H9 (cell line): ENCODE results near the gene SLC12A9. TPM values are rescaled to one million over a fixed set of nuclear protein-coding genes. Genes with fewer than 3 reads are reported as not detected.

Experiments
- DNase-seq: peaks from one replicate; pipeline ENCODE4 v3.0.0-alpha.2; 2017
- H2AFZ ChIP-seq: one replicate; pipeline ENCODE4 v1.6.1; 2013; ENCODE audit warnings: mild to moderate bottlenecking, low read length, control low read depth, moderate library complexity
- H2AK5ac ChIP-seq: 2 replicates; pipeline ENCODE4 v1.6.1; 2013; ENCODE audit warnings: low read length, control low read depth, mixed read lengths; ENCODE audit not compliant: insufficient read length
- H2BK120ac ChIP-seq: one replicate; pipeline ENCODE4 v1.6.1; 2013; ENCODE audit warnings: low read depth, mild to moderate bottlenecking, low read length, control low read depth, inconsistent platforms; ENCODE audit not compliant: poor library complexity, severe bottlenecking
- H2BK12ac ChIP-seq: 2 replicates; pipeline ENCODE4 v1.6.1; 2013; ENCODE audit warnings: low read length, control low read depth, mixed read lengths, low read depth; ENCODE audit not compliant: insufficient read length
- H2BK15ac ChIP-seq: 2 replicates; pipeline ENCODE4 v1.6.1; 2013; ENCODE audit warnings: low read depth, low read length, control low read depth
- H2BK20ac ChIP-seq: one replicate; pipeline ENCODE4 v1.6.1; 2013; ENCODE audit warnings: low read depth, mild to moderate bottlenecking, low read length, control low read depth, inconsistent platforms; ENCODE audit not compliant: poor library complexity, severe bottlenecking
- H2BK5ac ChIP-seq: 2 replicates; pipeline ENCODE4 v1.6.1; 2013; ENCODE audit warnings: low read length, control low read depth, mixed read lengths; ENCODE audit not compliant: insufficient read length
- H3K14ac ChIP-seq: 2 replicates; pipeline ENCODE4 v1.6.1; 2013; ENCODE audit warnings: low read length, control low read depth; ENCODE audit not compliant: insufficient read depth
- H3K18ac ChIP-seq: 2 replicates; pipeline ENCODE4 v1.6.1; 2013; ENCODE audit warnings: low read depth, mild to moderate bottlenecking, mixed read lengths, low read length, control low read depth; ENCODE audit not compliant: insufficient read length
- H3K23ac ChIP-seq: 2 replicates; pipeline ENCODE4 v1.6.1; 2013; ENCODE audit warnings: low read length, control low read depth, mixed read lengths, low read depth; ENCODE audit not compliant: insufficient read length
- H3K23me2 ChIP-seq: 2 replicates; pipeline ENCODE4 v1.6.1; 2013; ENCODE audit warnings: low read depth, mild to moderate bottlenecking, mixed read lengths, low read length, control low read depth; ENCODE audit not compliant: insufficient read length, poor library complexity, severe bottlenecking
- H3K27ac ChIP-seq: 2 replicates; pipeline ENCODE4 v1.5.1; 2013; ENCODE audit warnings: low read length, control low read depth, mixed read lengths, low read depth; ENCODE audit not compliant: insufficient read length
- H3K27me3 ChIP-seq: 2 replicates; pipeline ENCODE4 v1.6.1; 2013; ENCODE audit warnings: low read length, control low read depth, inconsistent platforms; ENCODE audit not compliant: insufficient read depth
- H3K4ac ChIP-seq: 2 replicates; pipeline ENCODE4 v1.6.1; 2013; ENCODE audit warnings: low read depth, mild to moderate bottlenecking, control low read depth, inconsistent platforms, low read length, moderate library complexity
- H3K4me1 ChIP-seq: 2 replicates; pipeline ENCODE4 v1.6.1; 2013; ENCODE audit warnings: low read length, control low read depth, inconsistent platforms; ENCODE audit not compliant: insufficient read depth
- H3K4me2 ChIP-seq: 2 replicates; pipeline ENCODE4 v1.6.1; 2013; ENCODE audit warnings: low read length, control low read depth, mixed read lengths; ENCODE audit not compliant: insufficient read length, insufficient read depth
- H3K56ac ChIP-seq: 2 replicates; pipeline ENCODE4 v1.6.1; 2013; ENCODE audit warnings: low read depth, mild to moderate bottlenecking, mixed read lengths, low read length, control low read depth; ENCODE audit not compliant: insufficient read length
- H3K79me1 ChIP-seq: 2 replicates; pipeline ENCODE4 v1.6.1; 2013; ENCODE audit warnings: low read depth, mild to moderate bottlenecking, moderate library complexity, low read length, control low read depth, inconsistent platforms; ENCODE audit not compliant: insufficient read depth, poor library complexity, severe bottlenecking
- H3K79me2 ChIP-seq: 2 replicates; pipeline ENCODE4 v1.6.1; 2013; ENCODE audit warnings: low read length, control low read depth, inconsistent platforms; ENCODE audit not compliant: insufficient read depth
- H3K9ac ChIP-seq: 2 replicates; pipeline ENCODE4 v1.6.1; 2013; ENCODE audit warnings: low read length, control low read depth, mixed read lengths; ENCODE audit not compliant: insufficient read length; ENCODE audit errors: extremely low read depth
- H3K9me3 ChIP-seq: one replicate; pipeline ENCODE4 v1.6.1; 2013; ENCODE audit warnings: low read depth, low read length, inconsistent platforms; ENCODE audit not compliant: control insufficient read depth
- H3T11ph ChIP-seq: one replicate; pipeline ENCODE4 v1.6.1; 2013; ENCODE audit warnings: mild to moderate bottlenecking, low read length, control low read depth, inconsistent platforms
- H4K20me1 ChIP-seq: one replicate; pipeline ENCODE4 v1.6.1; 2013; ENCODE audit not compliant: control insufficient read depth, insufficient read length, insufficient read depth
- H4K5ac ChIP-seq: 2 replicates; pipeline ENCODE4 v1.6.1; 2013; ENCODE audit warnings: low read depth, mild to moderate bottlenecking, mixed read lengths, low read length, control low read depth; ENCODE audit not compliant: insufficient read length
- H4K8ac ChIP-seq: replicated peaks from 2 replicates; pipeline ENCODE4 v1.6.1; 2013; ENCODE audit warnings: low read length, control low read depth, mixed read lengths, low read depth; ENCODE audit not compliant: insufficient read length
- H4K91ac ChIP-seq: 2 replicates; pipeline ENCODE4 v1.6.1; 2013; ENCODE audit warnings: low read depth, mild to moderate bottlenecking, moderate library complexity, mixed read lengths, low read length, control low read depth; ENCODE audit not compliant: insufficient read length
- H3K27ac Mint-ChIP-seq, 3 experiments: 2 replicates in 2 of 3; 3 replicates in 1 of 3; pipeline ENCODE4 v1.8.0; 2020 to 2021; ENCODE audit warnings: mixed read lengths in 3 of 3, mild to moderate bottlenecking in 1 of 3, moderate library complexity in 1 of 3
- H3K27me3 Mint-ChIP-seq: 2 replicates; pipeline ENCODE4 v1.8.0; 2021; ENCODE audit warnings: low read depth, mild to moderate bottlenecking, moderate library complexity, mixed read lengths
- H3K36me3 Mint-ChIP-seq, 3 experiments: 2 replicates in 2 of 3; 3 replicates in 1 of 3; pipeline ENCODE4 v1.8.0; 2020 to 2021; ENCODE audit warnings: low read depth in 3 of 3, mixed read lengths in 3 of 3; ENCODE audit not compliant: insufficient read depth in 1 of 3
- H3K4me1 Mint-ChIP-seq, 2 experiments: 2 replicates each; pipeline ENCODE4 v1.8.0; 2020; ENCODE audit warnings: mixed read lengths in 2 of 2
- H3K4me3 Mint-ChIP-seq, 2 experiments: 2 replicates in 1 of 2; 3 replicates in 1 of 2; pipeline ENCODE4 v1.8.0; 2020 to 2021; ENCODE audit warnings: mild to moderate bottlenecking in 2 of 2, mixed read lengths in 2 of 2, moderate library complexity in 1 of 2
- H3K9me3 Mint-ChIP-seq, 2 experiments: 2 replicates in 1 of 2; 3 replicates in 1 of 2; pipeline ENCODE4 v1.8.0; 2020; ENCODE audit warnings: mild to moderate bottlenecking in 2 of 2, mixed read lengths in 2 of 2, moderate library complexity in 1 of 2
- CTCF ChIP-seq: fragments of 200-600 bp; sonication (generic); conservative IDR thresholded peaks from 3 replicates; pipeline ENCODE4 v1.8.0; 2021; ENCODE audit warnings: antibody characterized with exemption, mild to moderate bottlenecking
- WGBS: extraction: QIAGEN DNeasy Blood & Tissue Kit; methylation state at CpG from one replicate; pipeline ENCODE4 v1.1.7; 2013; ENCODE audit warnings: missing lambda C conversion rate, low lambda C conversion rate, mixed read lengths; ENCODE audit not compliant: insufficient read length; ENCODE audit errors: extremely low coverage; 5-methylcytosine and 5-hydroxymethylcytosine counted together
- total RNA-seq: library from RNA; stranded (reverse); gene quantifications from 2 replicates; pipeline ENCODE4 v1.2.1, GENCODE V29; 2021

Gene SLC12A9
- total RNA-seq, 1 experiment from 2014 or later, result 43.0 TPM

GRCh38 chr7:100885440-100886141 lies 33.1 kb downstream of the SLC12A9 start:
- H3K9me3 ChIP-seq, result no peaks in the 10 kb centered on the region
- Mint-ChIP-seq H3K9me3 (no peaks in the 10 kb centered on the region), H3K4me3 (peak overlapping the region in 1 of 2 experiments; percentile 40; a peak in 3 of 5 replicates), H3K4me1 (peaks cover 28 to 43% of the 10 kb centered on the region in 2 experiments), H3K27me3 (no peaks in the 10 kb centered on the region; the same call in 1 of the 2 replicates), H3K36me3 (peaks cover 72 to 83% (median 81%) of the 10 kb centered on the region in 3 experiments), H3K27ac (peak overlapping the region; percentile 70 to 88 (median 86); a peak in 5 of 7 replicates)
- no peak overlapping the region for H4K91ac ChIP-seq
- H3K23me2 ChIP-seq, result peaks cover 15% of the 10 kb centered on the region
- H2BK5ac ChIP-seq, result no peak overlapping the region
- no peak overlapping the region for H4K8ac ChIP-seq
- no peak for DNase-seq
- no peaks in the 10 kb centered on the region for H4K20me1 ChIP-seq
- H3K27ac ChIP-seq, result no peak overlapping the region
- H3K14ac ChIP-seq, result no peak overlapping the region
- H2AFZ ChIP-seq, result no peak overlapping the region
- H3K4ac ChIP-seq, result no peak overlapping the region
- H3K4me1 ChIP-seq, result no peaks in the 10 kb centered on the region; the same call in 1 of the 2 replicates
- no peak for TF ChIP-seq CTCF
- H2BK20ac ChIP-seq, result no peak overlapping the region
- no CpG with 5 or more reads among the region's 22 CpGs for WGBS
- H3K79me2 ChIP-seq, result peaks cover 6% of the 10 kb centered on the region; the same call in 1 of the 2 replicates
- no peak overlapping the region for H3T11ph ChIP-seq
- no peak overlapping the region for H2BK120ac ChIP-seq
- no peak overlapping the region for H2BK12ac ChIP-seq
- no peak overlapping the region for H3K56ac ChIP-seq
- no peaks in the 10 kb centered on the region for H3K27me3 ChIP-seq
- H3K4me2 ChIP-seq, result no peak overlapping the region
- no peak overlapping the region for H4K5ac ChIP-seq
- no peak overlapping the region for H2BK15ac ChIP-seq
- H3K9ac ChIP-seq, result no peak overlapping the region
- no peak overlapping the region for H2AK5ac ChIP-seq
- no peak overlapping the region for H3K23ac ChIP-seq
- H3K79me1 ChIP-seq, result peaks cover 6% of the 10 kb centered on the region
- H3K18ac ChIP-seq, result no peak overlapping the region
